ENCODE results near the gene BRAP. TPM values are rescaled to one million over a fixed set of nuclear protein-coding genes. Genes with fewer than 3 reads are reported as not detected.
A peak's percentile ranks its signal among the peaks of the same experiment; 100 is the strongest.
"Not testable (repeated sequence)": the region's sequence is repeated elsewhere in the genome, so short reads cannot be mapped to it uniquely, and the experiment has no call there.

Gene BRAP
- total and polyA plus RNA-seq, 2 donors: 10.6 to 18.8 TPM

DNA sequence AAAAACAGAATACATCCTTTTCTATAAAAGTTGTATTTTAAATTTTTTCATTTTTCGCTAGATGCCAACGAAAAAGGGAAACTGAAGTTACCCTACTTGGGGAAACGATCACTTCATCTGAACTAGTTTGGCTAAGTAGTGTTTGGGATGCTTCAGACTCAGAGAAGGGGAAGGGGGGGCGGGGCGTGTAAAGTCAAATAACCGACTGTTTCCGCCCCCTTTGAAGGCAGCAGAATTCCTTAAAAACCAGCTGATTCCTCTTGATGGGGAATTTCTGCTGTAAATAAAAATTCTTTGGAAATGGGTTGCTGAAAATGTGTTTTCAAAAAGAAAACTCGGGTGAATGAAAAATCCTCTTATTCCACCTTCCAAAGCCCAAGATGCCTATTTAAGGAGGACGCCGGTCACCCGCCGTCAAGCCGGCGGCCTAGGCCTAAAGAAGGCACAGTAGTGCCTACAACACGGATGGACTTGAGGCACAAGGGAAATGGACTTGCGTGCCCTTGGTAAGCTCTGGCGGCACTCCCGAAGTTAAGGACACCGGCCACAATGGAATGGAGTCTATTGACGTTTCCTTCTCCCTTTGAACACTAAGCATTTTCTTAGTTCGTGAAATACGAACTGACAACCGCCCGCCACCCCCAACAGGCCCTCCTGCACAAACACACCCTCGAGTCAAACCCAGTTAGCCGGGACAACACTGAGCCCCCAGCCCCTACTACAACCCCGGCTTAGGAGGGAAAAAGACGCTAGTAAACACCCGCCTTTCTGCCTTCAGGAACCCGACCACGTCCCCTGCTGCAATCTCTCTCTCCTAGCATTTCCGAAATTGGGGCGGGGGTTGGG is 88.5 kb downstream of the BRAP start:
- Histone ChIP-seq H3K4me3 (ENCODE audit: low read depth, low read length) (peak overlapping the region; percentile 100), H3K4me1 (ENCODE audit: insufficient read depth) (no peaks in the 10 kb centered on the region), H3K27ac (ENCODE audit: low read depth) (peak overlapping the region; percentile 89), H3K36me3 (ENCODE audit: insufficient read depth) (no peaks in the 10 kb centered on the region)
- WGBS: 2% methylated on average over 33 of the region's 33 CpGs
- no peak for DNase-seq (ENCODE audit: extremely low spot score)

DNA sequence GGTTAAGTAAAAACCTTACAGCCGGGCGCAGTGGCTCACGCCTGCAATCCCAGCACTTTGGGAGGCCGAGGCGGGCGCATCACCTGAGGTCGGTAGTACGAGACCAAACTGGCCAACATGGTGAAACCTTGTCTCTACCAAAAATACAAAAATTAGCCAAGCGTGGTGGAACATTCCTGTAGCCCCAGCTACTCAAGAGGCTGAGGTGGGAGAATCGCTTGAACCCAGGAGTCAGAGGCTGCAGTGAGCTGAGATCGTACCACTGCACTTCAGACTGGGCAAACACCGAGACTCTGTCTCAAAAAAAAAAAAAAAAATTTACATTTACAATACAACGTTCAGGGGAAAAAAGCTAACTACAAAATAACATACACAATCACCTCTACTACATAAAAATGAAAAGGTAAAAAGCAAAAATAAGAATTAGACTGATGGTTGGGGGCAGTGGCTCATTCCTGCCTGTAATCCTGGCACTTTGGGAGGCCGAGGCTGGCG is 90.4 kb downstream of the BRAP start:
- H3K36me3 ChIP-seq (ENCODE audit: insufficient read depth); DNase-seq (ENCODE audit: extremely low spot score); H3K4me1 ChIP-seq (ENCODE audit: insufficient read depth); H3K4me3 ChIP-seq (ENCODE audit: low read depth, low read length): not testable (repeated sequence)
- 73% methylated on average over 15 of the region's 15 CpGs for WGBS
- H3K27ac ChIP-seq (ENCODE audit: low read depth): peak overlapping the region; percentile 32

Other genes with a start within 250 kb of the BRAP start
- gene ATXN2, start 86.6 kb downstream of the BRAP start, total RNA-seq: 75.9 TPM
- 29.9 TPM for gene ATXN2, start 86.6 kb downstream of the BRAP start, polyA plus RNA-seq
- gene ACAD10, start 97 bp upstream of the BRAP start, total RNA-seq: 27.5 TPM
- 16.4 TPM for gene ACAD10, start 97 bp upstream of the BRAP start, polyA plus RNA-seq
- 13.0 TPM for gene ALDH2, start 81.0 kb upstream of the BRAP start, total RNA-seq
- gene ALDH2, start 81.0 kb upstream of the BRAP start, polyA plus RNA-seq: 219 TPM
- 37.0 TPM for gene MAPKAPK5, start 156.3 kb upstream of the BRAP start, total RNA-seq
- gene MAPKAPK5, start 156.3 kb upstream of the BRAP start, polyA plus RNA-seq: 26.2 TPM